ENCODE results near the gene SPATA6L. TPM values are rescaled to one million over a fixed set of nuclear protein-coding genes. Genes with fewer than 3 reads are reported as not detected.

Gene SPATA6L
- total RNA-seq, 1 donor from 2014 or later: 3.1 TPM

GRCh38 chr9:4581861-4582565, 84.3 kb downstream of the SPATA6L start:
- ATAC-seq: no peak

- ATAC-seq: no peak
Measured at GRCh38 chr9:4581035-4581760, 85.1 kb downstream of the SPATA6L start.

- no peak for ATAC-seq
Measured at GRCh38 chr9:4579001-4579400, 87.3 kb downstream of the SPATA6L start.

GRCh38 chr9:4576448-4576847, 89.8 kb downstream of the SPATA6L start:
- no peak for ATAC-seq

- no peak for ATAC-seq
Measured at GRCh38 chr9:4575997-4576396, 90.3 kb downstream of the SPATA6L start.

- ATAC-seq: no peak
Measured at GRCh38 chr9:4574657-4575243, 91.5 kb downstream of the SPATA6L start.

- ATAC-seq: no peak
Measured at GRCh38 chr9:4573634-4574389, 92.5 kb downstream of the SPATA6L start.

- ATAC-seq: no peak
Measured at GRCh38 chr9:4573176-4573575, 93.1 kb downstream of the SPATA6L start.

GRCh38 chr9:4572184-4572826, 94.0 kb downstream of the SPATA6L start:
- ATAC-seq: no peak

GRCh38 chr9:4569101-4569500, 97.2 kb downstream of the SPATA6L start:
- no peak for ATAC-seq

- ATAC-seq: no peak
Measured at GRCh38 chr9:4567601-4568000, 98.7 kb downstream of the SPATA6L start.

- no peak for ATAC-seq
Measured at GRCh38 chr9:4566806-4567205, 99.5 kb downstream of the SPATA6L start.

- ATAC-seq: no peak
Measured at GRCh38 chr9:4563105-4563504, 103.2 kb downstream of the SPATA6L start.

GRCh38 chr9:4559261-4560182, 106.8 kb downstream of the SPATA6L start:
- no peak for ATAC-seq

GRCh38 chr9:4558371-4558998, 107.8 kb downstream of the SPATA6L start:
- ATAC-seq: no peak

- ATAC-seq: no peak
Measured at GRCh38 chr9:4555236-4555635, 111.0 kb downstream of the SPATA6L start.

GRCh38 chr9:4553951-4554381, 112.3 kb downstream of the SPATA6L start:
- peak; percentile 23 for ATAC-seq

GRCh38 chr9:4550777-4551484, 115.3 kb downstream of the SPATA6L start:
- no peak for ATAC-seq

GRCh38 chr9:4549751-4550295, 116.5 kb downstream of the SPATA6L start:
- ATAC-seq: no peak

Measured in esophagus mucosa (tissue), 1 donor.